GM15510 (cell line): ENCODE results near the gene HOXC5.

Experiments
- POLR2A ChIP-seq: IDR thresholded peaks from 3 replicates; pipeline ENCODE4 v1.6.1; 2011; ENCODE audit warnings: borderline replicate concordance; ENCODE audit not compliant: insufficient read length; ENCODE audit errors: extremely low read depth

Gene HOXC5

DNA sequence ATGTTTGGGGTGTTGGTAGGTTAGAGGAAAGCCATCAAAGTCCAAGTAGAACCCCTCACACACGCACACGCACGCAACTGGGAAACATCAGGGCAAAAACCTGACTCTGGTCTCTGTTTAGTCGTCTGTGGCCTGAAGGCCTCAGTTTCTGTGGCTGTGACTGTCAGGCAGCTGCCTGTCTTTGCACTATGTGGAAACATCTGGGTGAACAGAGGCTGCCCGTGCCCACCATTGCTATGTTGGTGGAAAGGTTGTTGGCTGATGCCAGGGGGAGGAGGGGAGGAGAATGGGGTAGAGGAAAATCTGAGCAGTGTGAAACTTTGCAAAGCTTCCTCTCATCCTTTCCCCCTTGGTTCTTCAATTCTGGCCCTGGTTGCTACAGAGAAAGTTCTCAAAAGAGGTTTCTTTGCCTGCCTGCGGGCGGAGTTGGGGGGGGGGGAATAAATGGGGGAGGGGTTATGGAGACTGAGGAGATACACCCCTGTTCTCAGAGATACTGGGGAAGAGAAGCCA is 40.4 kb upstream of the HOXC5 start:
- no peak for TF ChIP-seq POLR2A

DNA sequence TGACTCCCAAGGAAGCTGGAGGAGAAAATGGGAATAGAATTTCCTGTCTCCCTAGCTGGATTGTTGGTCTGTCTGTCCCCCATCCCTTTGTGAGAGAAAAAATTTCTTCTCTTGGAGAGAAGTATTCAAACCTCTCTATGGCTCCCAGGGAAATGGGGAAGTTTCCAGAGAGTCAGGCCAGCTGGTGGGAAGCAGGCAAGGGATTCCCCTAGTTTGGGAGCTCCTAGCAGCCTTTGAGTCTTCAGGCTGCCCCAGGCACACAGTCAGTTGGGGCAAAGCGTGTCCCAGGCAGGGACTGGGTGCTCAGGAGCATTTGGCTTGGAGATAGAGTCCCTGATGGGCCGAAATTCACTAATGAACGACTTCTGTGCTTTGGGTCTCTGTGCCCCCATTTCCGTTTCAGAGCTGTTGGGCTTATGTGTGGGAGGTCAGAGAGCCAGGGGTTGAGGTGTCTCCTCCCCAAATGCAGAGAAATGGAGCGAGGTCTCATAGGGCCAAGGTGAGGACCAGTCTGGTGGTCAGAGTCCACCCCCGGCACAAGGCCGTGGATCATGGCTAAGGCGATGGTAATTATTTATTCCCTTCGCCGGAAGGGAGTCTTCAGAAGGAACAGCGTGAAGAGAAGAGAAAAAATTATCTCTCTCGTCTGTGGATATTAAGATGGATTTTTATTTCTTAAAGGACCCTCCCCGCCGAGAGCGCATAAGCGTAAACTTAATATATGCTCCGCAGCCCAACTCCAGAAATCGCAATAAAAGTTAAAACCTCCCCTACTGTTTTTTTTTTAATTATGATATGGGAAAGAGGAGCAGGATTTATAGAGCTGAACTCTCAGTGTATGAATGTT is 39.5 kb upstream of the HOXC5 start:
- TF ChIP-seq POLR2A: no peak

DNA sequence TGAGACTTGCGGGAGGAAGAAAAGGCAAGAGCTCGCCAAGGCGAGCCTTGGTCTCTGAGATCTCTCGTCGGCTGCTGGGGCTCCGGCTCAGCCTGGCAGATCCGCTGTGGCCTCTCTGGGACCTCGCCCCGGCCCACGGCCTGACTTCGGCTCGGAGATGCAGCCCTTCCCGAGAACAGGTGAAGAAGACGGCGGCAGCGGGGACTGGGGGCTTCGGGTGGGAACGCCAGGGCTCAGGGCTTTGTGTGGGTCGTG is 38.9 kb upstream of the HOXC5 start:
- no peak for TF ChIP-seq POLR2A

DNA sequence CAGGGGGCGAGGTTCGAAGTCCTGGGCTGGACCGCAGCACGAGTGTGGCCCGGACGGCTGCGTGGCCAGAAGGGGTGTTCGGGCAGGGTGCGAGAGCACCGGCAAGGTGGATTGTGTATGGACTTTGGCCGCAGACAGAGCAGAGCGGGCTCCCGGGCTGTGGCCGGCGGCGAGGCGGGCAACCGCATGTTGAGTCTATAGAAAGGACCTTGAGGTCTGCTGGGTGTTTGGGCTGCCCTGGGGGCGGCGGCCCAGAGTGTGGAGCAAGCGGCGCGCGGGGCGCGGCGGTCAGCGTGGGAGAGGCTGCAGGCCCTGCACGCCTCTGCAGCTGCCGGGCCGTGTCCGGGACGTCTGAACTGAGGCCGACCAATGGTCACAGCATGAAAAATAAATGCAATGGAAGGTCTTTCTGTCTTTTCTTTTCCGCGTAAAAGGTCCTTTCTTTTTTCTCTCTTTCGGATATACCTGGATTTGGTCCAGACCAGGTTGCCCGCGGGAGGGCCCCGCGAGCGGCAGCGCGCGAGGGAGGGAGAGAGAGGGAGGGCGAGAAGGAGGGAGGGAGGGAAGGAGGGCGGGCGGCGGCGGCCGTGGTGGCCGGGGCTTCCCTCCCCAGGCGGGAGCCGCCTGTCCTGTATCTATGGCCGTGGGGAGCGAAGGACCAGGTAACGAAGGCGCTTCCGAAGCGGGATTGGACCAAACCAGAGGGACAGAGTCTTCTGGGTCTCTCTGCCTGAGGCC is 38.4 kb upstream of the HOXC5 start:
- no peak for TF ChIP-seq POLR2A

DNA sequence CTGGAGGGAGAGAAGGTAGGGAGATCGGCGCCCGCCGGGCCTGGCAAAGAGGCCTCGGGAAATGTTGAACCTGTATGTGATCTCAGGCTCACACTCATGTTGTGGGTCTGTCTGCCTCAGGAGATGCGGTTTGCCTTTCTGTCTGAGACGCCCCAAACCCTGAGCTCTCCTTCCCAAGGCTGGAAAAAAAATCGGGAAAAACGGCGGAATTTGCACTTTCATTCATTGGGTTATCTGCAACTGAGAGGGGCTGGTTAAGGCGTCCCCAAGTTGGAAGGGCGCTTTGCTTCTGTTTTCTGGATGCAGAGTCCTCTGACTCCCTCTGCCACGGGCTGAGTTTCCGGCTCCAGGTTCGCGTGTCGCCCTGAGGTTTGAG is 37.9 kb upstream of the HOXC5 start:
- no peak for TF ChIP-seq POLR2A

DNA sequence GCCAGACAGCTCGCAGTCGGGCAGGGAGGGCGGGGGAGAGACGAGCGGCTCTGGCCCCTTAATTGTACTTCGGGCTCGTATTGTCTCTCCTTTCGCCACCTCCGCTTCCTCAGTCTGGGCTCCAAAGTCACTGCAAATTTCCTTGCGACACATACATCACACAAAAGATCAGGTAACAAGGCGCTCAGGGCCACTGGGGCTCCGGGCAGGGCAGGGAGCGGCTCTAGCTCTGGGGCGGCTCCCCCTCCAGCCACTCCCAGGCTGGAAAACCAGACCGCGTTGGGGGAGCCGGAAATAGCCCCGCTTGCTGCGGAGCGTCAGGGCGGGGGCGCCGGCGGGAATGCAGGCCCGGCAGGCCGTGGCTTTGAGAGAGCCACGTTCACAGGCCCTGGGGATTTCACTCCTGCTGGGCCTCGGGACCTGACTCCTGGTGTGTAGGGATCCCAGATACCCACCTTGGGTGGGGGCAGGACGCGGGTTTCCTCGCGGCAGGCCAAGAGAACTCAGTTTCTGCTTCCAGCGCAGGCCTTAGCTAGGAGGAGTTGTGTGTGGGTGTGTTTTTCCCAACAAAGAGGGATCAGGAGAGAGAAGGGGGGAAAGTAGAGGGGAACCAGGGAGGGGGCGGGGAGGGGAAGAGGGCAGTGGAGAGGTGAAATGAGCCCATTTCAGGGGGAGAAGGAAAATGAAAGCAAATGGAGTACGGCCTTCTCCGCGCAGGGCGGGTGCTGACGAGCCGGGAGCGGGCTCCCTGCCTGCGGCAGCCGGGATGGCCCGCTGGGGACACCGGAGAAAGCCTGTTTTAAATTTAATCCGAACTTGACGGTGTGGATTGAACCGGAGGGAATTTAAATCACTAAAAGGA is 37.2 kb upstream of the HOXC5 start:
- no peak for TF ChIP-seq POLR2A

DNA sequence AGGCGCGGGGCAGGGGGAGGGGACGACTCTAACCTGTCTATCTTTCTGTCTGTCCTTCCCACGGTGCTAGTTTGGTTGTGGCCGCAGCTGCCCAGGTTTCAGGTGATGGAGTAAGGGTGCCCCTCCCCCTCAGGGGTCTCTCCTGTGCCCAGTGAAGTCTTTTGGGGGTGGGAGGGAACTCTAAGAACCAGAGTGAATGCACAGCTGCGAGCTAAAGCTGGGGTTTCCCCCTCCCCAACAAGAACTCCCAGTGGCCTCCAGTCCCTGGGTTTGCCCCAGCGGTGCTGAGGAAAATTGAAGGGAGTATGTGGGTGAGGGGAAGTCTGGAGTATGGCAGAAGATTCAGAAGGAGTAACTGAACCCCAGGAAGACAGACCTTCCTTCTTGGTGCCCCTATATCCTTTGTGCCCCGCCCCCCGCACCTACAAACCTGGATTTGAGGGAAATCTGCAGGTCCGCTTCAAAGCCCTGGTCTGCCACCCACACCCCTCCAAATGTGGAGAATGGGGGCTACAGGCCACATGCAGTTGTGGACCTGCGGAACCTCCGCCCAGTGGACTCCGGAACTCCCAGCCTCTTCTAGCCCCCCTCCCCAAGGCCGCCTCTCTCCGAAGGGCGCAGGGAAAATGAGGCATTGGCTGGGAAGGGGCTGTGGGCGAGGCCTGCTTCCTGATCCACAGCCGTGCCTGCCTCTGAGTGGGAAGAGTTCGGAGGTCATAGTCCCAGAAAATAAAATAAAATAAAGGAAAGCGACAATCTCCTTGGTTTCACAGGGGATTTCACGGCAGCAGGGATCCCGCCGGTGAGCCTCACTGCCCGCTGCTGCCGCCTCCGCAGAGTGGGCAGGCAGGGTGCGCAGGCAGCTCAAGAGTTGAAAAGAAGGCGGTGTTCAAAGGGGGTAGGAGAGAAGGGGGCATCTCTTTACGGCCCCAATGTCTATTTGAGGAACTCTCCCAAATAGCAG is 36.3 kb upstream of the HOXC5 start:
- no peak for TF ChIP-seq POLR2A

DNA sequence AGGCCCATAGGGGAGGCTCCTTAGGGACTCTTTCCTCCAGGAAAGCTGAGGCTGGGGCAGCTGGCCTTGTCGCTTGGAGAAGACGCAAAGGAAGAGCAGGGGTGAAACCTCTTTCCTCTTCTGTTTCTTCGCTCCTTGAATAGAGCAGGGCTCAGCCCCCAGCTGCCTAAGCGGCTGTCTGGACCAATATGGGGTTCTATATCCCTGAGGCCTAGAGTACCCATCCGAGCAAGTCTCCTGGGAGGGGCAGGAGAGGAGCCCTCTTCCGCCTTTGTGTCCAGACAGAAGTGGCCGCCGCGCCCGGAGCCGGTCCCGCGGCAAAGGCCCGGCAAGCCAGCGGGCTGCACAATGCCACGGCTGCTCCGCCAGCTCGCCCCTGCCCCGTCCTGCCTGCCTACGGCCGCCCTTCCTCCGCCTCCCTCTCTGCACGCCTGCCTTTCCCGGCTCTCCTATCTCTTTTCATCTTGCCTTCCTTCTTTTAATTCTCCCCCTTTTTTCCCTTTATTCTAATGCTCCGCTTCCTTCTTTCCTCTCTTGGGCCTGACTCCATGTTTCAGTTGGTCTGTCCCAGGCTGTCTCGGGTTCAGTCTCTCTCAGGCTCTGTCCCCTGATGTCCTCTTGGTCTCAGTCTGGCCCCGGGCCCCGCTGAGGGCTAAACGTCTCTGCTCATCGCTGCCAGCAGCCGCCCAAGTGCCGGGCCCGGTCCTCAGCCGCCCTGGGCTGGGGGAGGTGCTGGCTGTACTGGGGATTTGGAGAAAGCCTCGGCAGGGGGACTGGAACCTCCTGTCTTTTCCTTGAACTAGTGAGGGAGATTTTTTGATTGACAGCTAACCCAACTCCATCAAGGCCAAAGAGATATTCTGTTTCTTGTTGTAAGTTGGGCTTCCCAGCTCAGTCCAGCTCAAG is 35.4 kb upstream of the HOXC5 start:
- no peak for TF ChIP-seq POLR2A

DNA sequence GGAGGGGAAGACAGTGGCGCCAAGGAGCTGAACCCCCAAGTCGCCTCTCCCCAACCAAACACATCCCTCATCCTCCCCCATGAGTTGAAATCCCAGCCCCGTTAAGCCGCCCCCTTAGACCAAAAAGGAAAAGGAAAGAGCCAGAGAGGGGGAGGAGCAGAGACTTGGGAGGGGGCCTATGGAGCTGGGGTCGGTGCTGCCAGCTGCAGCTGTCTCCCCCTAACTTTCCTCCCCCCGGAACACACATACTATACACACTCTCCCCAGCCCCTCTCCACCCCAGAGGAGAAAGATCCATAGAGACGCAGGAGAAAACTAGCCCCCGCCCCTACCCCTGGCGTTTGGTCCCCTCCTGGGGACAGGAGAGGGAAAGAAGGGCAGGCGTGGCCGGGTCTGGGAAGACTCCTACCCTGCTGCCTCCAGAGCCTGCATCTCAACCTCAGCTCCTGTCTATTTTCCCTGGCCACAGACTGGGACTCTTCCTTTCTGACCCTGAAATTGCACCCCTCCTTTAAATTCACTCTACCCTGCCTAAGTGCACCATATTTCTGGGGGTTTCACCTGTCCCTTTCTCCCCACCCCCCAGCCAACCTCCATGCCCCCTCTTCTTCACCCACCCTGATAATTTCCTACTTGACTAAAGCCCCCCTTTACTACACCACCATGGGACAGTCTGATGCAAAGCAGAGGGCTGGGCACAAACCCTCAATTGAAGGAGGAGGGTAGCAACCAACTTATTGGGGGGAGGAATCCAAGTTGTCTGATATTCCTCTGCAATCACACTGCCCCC is 34.5 kb upstream of the HOXC5 start:
- no peak for TF ChIP-seq POLR2A

DNA sequence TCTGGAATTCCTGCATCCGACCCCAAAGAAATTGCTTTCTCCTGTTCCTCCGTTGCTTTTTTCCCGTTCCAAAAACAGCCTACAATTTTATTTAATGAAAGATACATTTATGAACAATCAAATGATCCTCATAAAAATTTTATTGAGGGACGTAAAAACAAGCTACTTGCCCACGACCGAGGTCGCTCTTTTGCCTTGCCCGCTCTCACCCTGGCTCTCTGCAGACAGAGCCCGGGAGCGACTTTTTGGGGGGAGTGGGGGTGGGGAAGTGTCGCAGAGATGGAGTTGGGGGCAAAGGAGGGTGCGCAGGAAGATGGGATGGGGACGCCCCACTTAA is 34.0 kb upstream of the HOXC5 start:
- no peak for TF ChIP-seq POLR2A

DNA sequence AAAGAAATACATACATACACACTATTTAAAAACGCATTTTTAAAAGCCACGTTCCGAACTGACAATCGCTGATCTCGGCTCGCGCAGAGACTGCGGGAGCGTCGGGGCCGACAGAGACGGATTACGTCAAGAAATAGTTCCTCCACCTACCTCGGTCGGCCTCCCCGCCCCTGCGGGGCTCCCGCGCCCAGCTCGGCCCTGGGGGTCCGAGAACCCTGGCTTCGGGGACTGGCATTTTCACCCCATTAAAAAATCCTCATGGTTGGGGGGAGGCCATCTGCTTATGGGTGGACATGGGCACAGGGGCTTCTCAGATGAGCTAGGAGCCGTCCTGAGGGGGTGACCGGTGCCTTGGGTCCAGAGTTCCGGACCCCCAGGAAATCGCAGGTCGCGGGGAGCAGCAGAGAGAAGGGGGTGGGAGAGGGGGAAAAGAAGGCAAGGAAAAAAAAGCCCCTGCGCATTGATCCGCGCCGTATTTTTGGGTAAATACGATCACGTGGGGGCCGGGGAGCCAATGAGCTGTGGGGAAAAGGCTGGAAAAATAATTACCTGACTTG is 33.2 kb upstream of the HOXC5 start:
- TF ChIP-seq POLR2A: no peak
